HG02884 (cell line): ENCODE data around the gene KIF18A.
"Not testable (repeated sequence)": the region's sequence is repeated elsewhere in the genome, so short reads cannot be mapped to it uniquely, and the experiment has no call there.

Experiments used
- ATAC-seq: cut with Tn5 transposase; IDR thresholded peaks from one replicate; pipeline ENCODE4 v1.9.1; 2021; ENCODE audit warnings: mild to moderate bottlenecking, moderate library complexity; ENCODE audit not compliant: unreplicated experiment

Gene KIF18A

GRCh38 chr11:28107191-28107749, 686 bp downstream of the KIF18A start:
- no peak for ATAC-seq

GRCh38 chr11:28106353-28107043, 1.5 kb downstream of the KIF18A start:
- ATAC-seq: no peak

GRCh38 chr11:28105869-28106268, 2.1 kb downstream of the KIF18A start:
- no peak for ATAC-seq

GRCh38 chr11:28104984-28105383, 3.0 kb downstream of the KIF18A start:
- ATAC-seq: no peak

GRCh38 chr11:28104425-28104824, 3.5 kb downstream of the KIF18A start:
- no peak for ATAC-seq

GRCh38 chr11:28102300-28102699, 5.7 kb downstream of the KIF18A start:
- ATAC-seq: not testable (repeated sequence)

GRCh38 chr11:28100665-28101064, 7.3 kb downstream of the KIF18A start:
- ATAC-seq: no peak

- no peak for ATAC-seq
These were observed 8.2 kb downstream of the KIF18A start for GRCh38 chr11:28099715-28100114.

GRCh38 chr11:28098257-28098656, 9.7 kb downstream of the KIF18A start:
- ATAC-seq: no peak

- ATAC-seq: no peak
These were observed 15.2 kb downstream of the KIF18A start for GRCh38 chr11:28092786-28093185.

- no peak for ATAC-seq
These were observed 17.8 kb downstream of the KIF18A start for GRCh38 chr11:28090052-28090749.

GRCh38 chr11:28089378-28089777, 18.6 kb downstream of the KIF18A start:
- ATAC-seq: no peak

- not testable (repeated sequence) for ATAC-seq
These were observed 20.3 kb downstream of the KIF18A start for GRCh38 chr11:28087693-28088092.

- ATAC-seq: not testable (repeated sequence)
These were observed 20.8 kb downstream of the KIF18A start for GRCh38 chr11:28087192-28087591.

GRCh38 chr11:28086569-28086968, 21.4 kb downstream of the KIF18A start:
- ATAC-seq: no peak

GRCh38 chr11:28083118-28083517, 24.8 kb downstream of the KIF18A start:
- no peak for ATAC-seq

GRCh38 chr11:28077521-28077920, 30.4 kb downstream of the KIF18A start:
- ATAC-seq: no peak

GRCh38 chr11:28072321-28072720, 35.6 kb downstream of the KIF18A start:
- ATAC-seq: no peak

- ATAC-seq: no peak
These were observed 36.7 kb downstream of the KIF18A start for GRCh38 chr11:28071305-28071704.

GRCh38 chr11:28058333-28058732, 49.6 kb downstream of the KIF18A start:
- ATAC-seq: no peak

- no peak for ATAC-seq
These were observed 53.1 kb downstream of the KIF18A start for GRCh38 chr11:28054821-28055220.
